Measurements from ENCODE around the gene VPS33A. TPM values are rescaled to one million over a fixed set of nuclear protein-coding genes. Genes with fewer than 3 reads are reported as not detected.

Gene VPS33A
- total and polyA plus RNA-seq, 2 experiments from 2014 or later, result 19.5 to 48.0 TPM

- H3F3A ChIP-seq (replicated peaks; ENCODE audit: low read depth), result peaks cover 3% of the 10 kb centered on the region; the same call in 1 of the 2 replicates
- H3K4me1 ChIP-seq (ENCODE audit: insufficient read depth), result no peaks in the 10 kb centered on the region; the same call in 1 of the 2 replicates
- H3K27me3 Mint-ChIP-seq (ENCODE audit: insufficient read depth, low read depth, poor library complexity), result peaks cover 19% of the 10 kb centered on the region
- no peaks in the 10 kb centered on the region; the same call in 1 of the 2 replicates for H3K9me2 ChIP-seq (ENCODE audit: insufficient read depth)
- peaks cover 29% of the 10 kb centered on the region for H3K27me3 ChIP-seq (ENCODE audit: insufficient read depth)
- no peak overlapping the region for H3K4me3 ChIP-seq
- H3K4me2 ChIP-seq, result no peak overlapping the region
- H3K36me3 Mint-ChIP-seq (ENCODE audit: low read depth), result no peaks in the 10 kb centered on the region
- H3K79me2 ChIP-seq (replicated peaks; ENCODE audit: insufficient read depth), result no peaks in the 10 kb centered on the region
- H3K4me1 Mint-ChIP-seq, result peaks cover 5% of the 10 kb centered on the region; the same call in 2 of the 3 replicates
- no peak overlapping the region for H3K27ac Mint-ChIP-seq
- no peak overlapping the region for H2AFZ ChIP-seq
- peaks cover 7% of the 10 kb centered on the region; the same call in 1 of the 3 replicates for H3K9me3 Mint-ChIP-seq
- H3K4me3 Mint-ChIP-seq, result no peak overlapping the region
- DNase-seq (ENCODE audit: low spot score), result no peak
- no peak for ATAC-seq
- TF ChIP-seq ETS1 (IDR thresholded peaks at IDR 0.05), result no peak
- TF ChIP-seq CREB1 (CRISPR knock-in tag; IDR thresholded peaks at IDR 0.05; ENCODE audit: low read depth), result no peak
- no peak for TF ChIP-seq EZH2 (IDR thresholded peaks at IDR 0.05; ENCODE audit: low read depth, unreplicated experiment)
- TF ChIP-seq REST (IDR thresholded peaks at IDR 0.05; ENCODE audit: unreplicated experiment), result no peak
- no peak for TF ChIP-seq CTCF (conservative IDR thresholded peaks at IDR 0.05; ENCODE audit: low read depth in 2 of 2)
- TF ChIP-seq STAT1 (IDR thresholded peaks at IDR 0.05; ENCODE audit: unreplicated experiment), result no peak
- no peak for TF ChIP-seq NANOG (IDR thresholded peaks at IDR 0.05; ENCODE audit: borderline replicate concordance)
- TF ChIP-seq JUNB (IDR thresholded peaks at IDR 0.05; ENCODE audit: unreplicated experiment), result no peak
- no peak for TF ChIP-seq ZNF114 (CRISPR knock-in tag; IDR thresholded peaks at IDR 0.05)
- TF ChIP-seq EZH2phosphoT487 (IDR thresholded peaks at IDR 0.05; ENCODE audit: unreplicated experiment), result no peak
- TF ChIP-seq ZNF462 (CRISPR knock-in tag; IDR thresholded peaks at IDR 0.05), result no peak
- no peak for TF ChIP-seq ZNF331 (CRISPR knock-in tag; IDR thresholded peaks at IDR 0.05; ENCODE audit: low read depth)
- TF ChIP-seq POLR2AphosphoS5 (IDR thresholded peaks at IDR 0.05; ENCODE audit: low read depth), result no peak
- H3K36me3 ChIP-seq (ENCODE audit: insufficient read depth), result no peaks in the 10 kb centered on the region
- H4K20me1 ChIP-seq (replicated peaks; ENCODE audit: insufficient read depth), result no peaks in the 10 kb centered on the region
- no peak overlapping the region for H3K27ac ChIP-seq (ENCODE audit: low read depth)
Observed at GRCh38 chr12:122199484-122200355, 66.6 kb downstream of the VPS33A start.

Data from GM23338 (cell line).